HepG2 (cell line): ENCODE results near the gene ETS2. TPM values are rescaled to one million over a fixed set of nuclear protein-coding genes. Genes with fewer than 3 reads are reported as not detected.

Source experiments
- MIER3 ChIP-seq: IDR thresholded peaks from 2 replicates; pipeline ENCODE4 v1.6.1; 2016; ENCODE audit warnings: missing compliant biosample characterization, borderline replicate concordance
- NFYC ChIP-seq: IDR thresholded peaks from 2 replicates; pipeline ENCODE4 v1.6.1; 2016; ENCODE audit warnings: missing genetic modification reagents, missing compliant biosample characterization
- PHB2 ChIP-seq: fragments of 450-650 bp; IDR thresholded peaks from 2 replicates; pipeline ENCODE4 v1.6.1; 2018; ENCODE audit not compliant: partially characterized antibody
- PPARG ChIP-seq: conservative IDR thresholded peaks from 2 replicates; pipeline ENCODE4 v1.6.1; 2016; ENCODE audit warnings: missing biosample characterization, missing genetic modification reagents
- RARA ChIP-seq: IDR thresholded peaks from 2 replicates; pipeline ENCODE4 v1.6.1; 2016; ENCODE audit warnings: missing genetic modification reagents, missing compliant biosample characterization
- ZNF431 ChIP-seq: sonication (generic); formaldehyde crosslinking; IDR thresholded peaks from 2 replicates; pipeline ENCODE4 v1.9.0; 2022; ENCODE audit warnings: missing genetic modification reagents, low read depth, mild to moderate bottlenecking, borderline replicate concordance
- ZNF652 ChIP-seq: IDR thresholded peaks from 2 replicates; pipeline ENCODE4 v1.6.1; 2016; ENCODE audit warnings: low read depth, borderline replicate concordance
- ZNF878 ChIP-seq: sonication (generic); formaldehyde crosslinking; IDR thresholded peaks from 2 replicates; pipeline ENCODE4 v1.8.1; 2023; ENCODE audit warnings: mild to moderate bottlenecking, missing genetic modification reagents, moderate library complexity
- ZSCAN21 ChIP-seq: sonication (generic); formaldehyde crosslinking; IDR thresholded peaks from 2 replicates; pipeline ENCODE4 v1.8.0; 2022; ENCODE audit warnings: mild to moderate bottlenecking, missing genetic modification reagents, moderate library complexity, borderline replicate concordance
- polyA plus RNA-seq, 8 experiments: library from polyadenylated mRNA; depleted of rRNA in 3 of 8; stranded (reverse) in 7 of 8; unstranded in 1 of 8; fragments of >200 nt; fragmentation: Illumina TruSeq in 4 of 8; extraction: Trizol in 4 of 8; gene quantifications; 2 replicates each; pipeline versions ENCODE4 v1.2.1 to v1.2.3, GENCODE V29; 2011 to 2016; ENCODE audit warnings: low read depth in 4 of 8, missing spikeins in 1 of 8, mixed read lengths in 1 of 8; ENCODE audit not compliant: insufficient read depth in 1 of 8
- total RNA-seq, 5 experiments: library from RNA; depleted of rRNA; stranded (reverse); fragments of >200 nt; fragmentation: Illumina TruSeq; extraction: Trizol; gene quantifications; 2 replicates each; pipeline ENCODE4 v1.2.3, GENCODE V29; 2016; ENCODE audit warnings: low read depth in 1 of 5
- TF ChIP-seq, protein P1 (sequence below): sonication (generic); formaldehyde crosslinking; IDR thresholded peaks from 2 replicates; pipeline ENCODE4 v1.4.0; 2020; ENCODE audit warnings: missing genetic modification reagents
- TF ChIP-seq, protein P2 (sequence below): sonication (generic); formaldehyde crosslinking; IDR thresholded peaks from 2 replicates; pipeline ENCODE4 v1.5.0; 2020; ENCODE audit warnings: missing genetic modification reagents
- TF ChIP-seq, protein P3 (sequence below): sonication (generic); formaldehyde crosslinking; IDR thresholded peaks from 2 replicates; pipeline ENCODE4 v1.5.1; 2020; ENCODE audit warnings: mild to moderate bottlenecking, missing genetic modification reagents, borderline replicate concordance

Gene ETS2
- total and polyA plus RNA-seq, 2 of the 13 experiments (the other 11 are each of a cell fraction or from before 2014, with no cell fraction given), result 24.6 to 64.4 TPM

DNA sequence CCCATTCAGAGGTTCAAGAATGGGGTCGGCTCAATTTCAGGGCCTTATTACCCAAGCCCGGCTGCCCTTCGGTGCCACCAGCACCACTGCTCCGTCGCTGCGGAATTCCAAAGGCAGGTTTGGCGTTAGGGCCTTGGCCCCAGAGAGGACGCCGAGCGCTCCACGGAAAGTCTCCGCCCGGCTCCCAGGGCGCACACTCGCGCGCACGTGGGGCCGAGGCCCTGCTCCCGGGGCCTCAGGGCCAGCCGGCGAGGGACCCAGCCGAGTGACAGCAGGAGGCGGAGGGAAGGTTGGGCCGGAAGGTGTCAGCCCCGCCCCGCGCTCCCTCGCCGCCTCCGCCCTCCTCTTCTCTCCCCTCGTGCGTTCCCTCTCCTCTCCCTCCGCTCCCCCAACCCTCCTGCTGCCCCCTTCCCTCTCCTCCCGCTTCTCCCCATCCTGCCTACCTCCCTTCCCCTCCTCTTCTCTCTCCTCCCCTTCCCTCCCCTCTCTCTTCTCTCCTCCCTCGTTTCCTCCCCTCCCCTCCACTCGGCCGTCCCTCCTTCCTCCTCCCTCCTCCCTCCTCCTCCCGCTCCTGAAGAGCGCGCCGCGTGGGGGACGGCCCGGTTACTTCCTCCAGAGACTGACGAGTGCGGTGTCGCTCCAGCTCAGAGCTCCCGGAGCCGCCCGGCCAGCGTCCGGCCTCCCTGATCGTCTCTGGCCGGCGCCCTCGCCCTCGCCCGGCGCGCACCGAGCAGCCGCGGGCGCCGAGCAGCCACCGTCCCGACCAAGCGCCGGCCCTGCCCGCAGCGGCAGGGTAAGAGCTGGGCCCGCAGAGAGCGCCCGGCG lies at the start of gene ETS2 (continued):
- TF ChIP-seq, protein P1, sequence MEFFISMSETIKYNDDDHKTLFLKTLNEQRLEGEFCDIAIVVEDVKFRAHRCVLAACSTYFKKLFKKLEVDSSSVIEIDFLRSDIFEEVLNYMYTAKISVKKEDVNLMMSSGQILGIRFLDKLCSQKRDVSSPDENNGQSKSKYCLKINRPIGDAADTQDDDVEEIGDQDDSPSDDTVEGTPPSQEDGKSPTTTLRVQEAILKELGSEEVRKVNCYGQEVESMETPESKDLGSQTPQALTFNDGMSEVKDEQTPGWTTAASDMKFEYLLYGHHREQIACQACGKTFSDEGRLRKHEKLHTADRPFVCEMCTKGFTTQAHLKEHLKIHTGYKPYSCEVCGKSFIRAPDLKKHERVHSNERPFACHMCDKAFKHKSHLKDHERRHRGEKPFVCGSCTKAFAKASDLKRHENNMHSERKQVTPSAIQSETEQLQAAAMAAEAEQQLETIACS (CRISPR knock-in tag), result no peak
- 0 out of 2 replicates have a peak, but pooled peaks have one; percentile 10 for TF ChIP-seq NFYC (CRISPR knock-in tag)
- TF ChIP-seq ZNF431 (CRISPR knock-in tag), result peak; percentile 90
- TF ChIP-seq PHB2, result no peak
- peak; percentile 92 for TF ChIP-seq ZSCAN21 (CRISPR knock-in tag)
- 0 out of 2 replicates have a peak, but pooled peaks have one; percentile 69 for TF ChIP-seq ZNF878 (CRISPR knock-in tag)
- TF ChIP-seq, protein P2, sequence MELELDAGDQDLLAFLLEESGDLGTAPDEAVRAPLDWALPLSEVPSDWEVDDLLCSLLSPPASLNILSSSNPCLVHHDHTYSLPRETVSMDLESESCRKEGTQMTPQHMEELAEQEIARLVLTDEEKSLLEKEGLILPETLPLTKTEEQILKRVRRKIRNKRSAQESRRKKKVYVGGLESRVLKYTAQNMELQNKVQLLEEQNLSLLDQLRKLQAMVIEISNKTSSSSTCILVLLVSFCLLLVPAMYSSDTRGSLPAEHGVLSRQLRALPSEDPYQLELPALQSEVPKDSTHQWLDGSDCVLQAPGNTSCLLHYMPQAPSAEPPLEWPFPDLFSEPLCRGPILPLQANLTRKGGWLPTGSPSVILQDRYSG, result peak; percentile 51; the same call in 1 of the 2 replicates
- TF ChIP-seq, protein P3, sequence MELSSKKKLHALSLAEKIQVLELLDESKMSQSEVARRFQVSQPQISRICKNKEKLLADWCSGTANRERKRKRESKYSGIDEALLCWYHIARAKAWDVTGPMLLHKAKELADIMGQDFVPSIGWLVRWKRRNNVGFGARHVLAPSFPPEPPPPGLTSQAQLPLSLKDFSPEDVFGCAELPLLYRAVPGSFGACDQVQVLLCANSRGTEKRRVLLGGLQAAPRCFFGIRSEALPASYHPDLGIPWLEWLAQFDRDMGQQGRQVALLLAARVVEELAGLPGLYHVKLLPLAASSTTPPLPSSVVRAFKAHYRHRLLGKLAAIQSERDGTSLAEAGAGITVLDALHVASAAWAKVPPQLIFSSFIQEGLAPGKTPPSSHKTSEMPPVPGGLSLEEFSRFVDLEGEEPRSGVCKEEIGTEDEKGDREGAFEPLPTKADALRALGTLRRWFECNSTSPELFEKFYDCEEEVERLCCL (CRISPR knock-in tag), result no peak
- TF ChIP-seq ZNF652 (CRISPR knock-in tag), result no peak
- TF ChIP-seq MIER3 (CRISPR knock-in tag), result peak; percentile 74; the same call in 1 of the 2 replicates
- TF ChIP-seq PPARG (CRISPR knock-in tag), result no peak
- peak; percentile 75 for TF ChIP-seq RARA (CRISPR knock-in tag)
